HL-60 (cell line): ENCODE results near the gene CLTA.

Experiments
- DNase-seq, 2 experiments: peaks; one replicate each; pipeline ENCODE4 v3.0.0-alpha.2; 2010 to 2020; ENCODE audit warnings: low read depth in 1 of 2, low spot score in 1 of 2
- H3K27ac ChIP-seq: fragments of 250-450 bp; sonication (Bioruptor Pico); replicated peaks from 2 replicates; pipeline ENCODE4 v1.5.1; 2020; ENCODE audit warnings: mild to moderate bottlenecking, moderate library complexity
- H3K27me3 ChIP-seq: fragments of 250-450 bp; sonication (Bioruptor Pico); 2 replicates; pipeline ENCODE4 v1.5.1; 2021; ENCODE audit warnings: mild to moderate bottlenecking, moderate library complexity; ENCODE audit not compliant: insufficient read depth, poor library complexity, severe bottlenecking
- H3K4me3 ChIP-seq: replicated peaks from 2 replicates; pipeline ENCODE4 v1.5.1; 2011; ENCODE audit warnings: mild to moderate bottlenecking, control low read depth, low read length; ENCODE audit not compliant: insufficient read depth
- GABPA ChIP-seq: IDR thresholded peaks from 2 replicates; pipeline ENCODE4 v1.6.1; 2012; ENCODE audit warnings: low read depth
- POLR2AphosphoS5 ChIP-seq: IDR thresholded peaks from 2 replicates; pipeline ENCODE4 v1.6.1; 2012; ENCODE audit warnings: low read depth
- SPI1 ChIP-seq: IDR thresholded peaks from 2 replicates; pipeline ENCODE4 v1.6.1; 2012; ENCODE audit warnings: low read depth, mild to moderate bottlenecking, borderline replicate concordance
- TF ChIP-seq, protein P1 (sequence below): IDR thresholded peaks from one replicate; pipeline ENCODE4 v1.5.1; 2011; ENCODE audit warnings: low read length, control low read depth, inconsistent platforms; ENCODE audit not compliant: insufficient read depth
- TF ChIP-seq, protein P2 (sequence below): IDR thresholded peaks from 2 replicates; pipeline ENCODE4 v1.6.1; 2012; ENCODE audit warnings: low read depth; ENCODE audit not compliant: insufficient replicate concordance

CLTA gene

GRCh38 chr9:36208521-36209253 lies 18.0 kb downstream of the CLTA start:
- no peak for TF ChIP-seq GABPA
- no peak for TF ChIP-seq POLR2AphosphoS5
- TF ChIP-seq, protein P1, sequence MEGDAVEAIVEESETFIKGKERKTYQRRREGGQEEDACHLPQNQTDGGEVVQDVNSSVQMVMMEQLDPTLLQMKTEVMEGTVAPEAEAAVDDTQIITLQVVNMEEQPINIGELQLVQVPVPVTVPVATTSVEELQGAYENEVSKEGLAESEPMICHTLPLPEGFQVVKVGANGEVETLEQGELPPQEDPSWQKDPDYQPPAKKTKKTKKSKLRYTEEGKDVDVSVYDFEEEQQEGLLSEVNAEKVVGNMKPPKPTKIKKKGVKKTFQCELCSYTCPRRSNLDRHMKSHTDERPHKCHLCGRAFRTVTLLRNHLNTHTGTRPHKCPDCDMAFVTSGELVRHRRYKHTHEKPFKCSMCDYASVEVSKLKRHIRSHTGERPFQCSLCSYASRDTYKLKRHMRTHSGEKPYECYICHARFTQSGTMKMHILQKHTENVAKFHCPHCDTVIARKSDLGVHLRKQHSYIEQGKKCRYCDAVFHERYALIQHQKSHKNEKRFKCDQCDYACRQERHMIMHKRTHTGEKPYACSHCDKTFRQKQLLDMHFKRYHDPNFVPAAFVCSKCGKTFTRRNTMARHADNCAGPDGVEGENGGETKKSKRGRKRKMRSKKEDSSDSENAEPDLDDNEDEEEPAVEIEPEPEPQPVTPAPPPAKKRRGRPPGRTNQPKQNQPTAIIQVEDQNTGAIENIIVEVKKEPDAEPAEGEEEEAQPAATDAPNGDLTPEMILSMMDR: no peak
- TF ChIP-seq, protein P2, sequence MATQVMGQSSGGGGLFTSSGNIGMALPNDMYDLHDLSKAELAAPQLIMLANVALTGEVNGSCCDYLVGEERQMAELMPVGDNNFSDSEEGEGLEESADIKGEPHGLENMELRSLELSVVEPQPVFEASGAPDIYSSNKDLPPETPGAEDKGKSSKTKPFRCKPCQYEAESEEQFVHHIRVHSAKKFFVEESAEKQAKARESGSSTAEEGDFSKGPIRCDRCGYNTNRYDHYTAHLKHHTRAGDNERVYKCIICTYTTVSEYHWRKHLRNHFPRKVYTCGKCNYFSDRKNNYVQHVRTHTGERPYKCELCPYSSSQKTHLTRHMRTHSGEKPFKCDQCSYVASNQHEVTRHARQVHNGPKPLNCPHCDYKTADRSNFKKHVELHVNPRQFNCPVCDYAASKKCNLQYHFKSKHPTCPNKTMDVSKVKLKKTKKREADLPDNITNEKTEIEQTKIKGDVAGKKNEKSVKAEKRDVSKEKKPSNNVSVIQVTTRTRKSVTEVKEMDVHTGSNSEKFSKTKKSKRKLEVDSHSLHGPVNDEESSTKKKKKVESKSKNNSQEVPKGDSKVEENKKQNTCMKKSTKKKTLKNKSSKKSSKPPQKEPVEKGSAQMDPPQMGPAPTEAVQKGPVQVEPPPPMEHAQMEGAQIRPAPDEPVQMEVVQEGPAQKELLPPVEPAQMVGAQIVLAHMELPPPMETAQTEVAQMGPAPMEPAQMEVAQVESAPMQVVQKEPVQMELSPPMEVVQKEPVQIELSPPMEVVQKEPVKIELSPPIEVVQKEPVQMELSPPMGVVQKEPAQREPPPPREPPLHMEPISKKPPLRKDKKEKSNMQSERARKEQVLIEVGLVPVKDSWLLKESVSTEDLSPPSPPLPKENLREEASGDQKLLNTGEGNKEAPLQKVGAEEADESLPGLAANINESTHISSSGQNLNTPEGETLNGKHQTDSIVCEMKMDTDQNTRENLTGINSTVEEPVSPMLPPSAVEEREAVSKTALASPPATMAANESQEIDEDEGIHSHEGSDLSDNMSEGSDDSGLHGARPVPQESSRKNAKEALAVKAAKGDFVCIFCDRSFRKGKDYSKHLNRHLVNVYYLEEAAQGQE: no peak
- TF ChIP-seq SPI1: no peak
- Histone ChIP-seq H3K4me3 (no peak overlapping the region), H3K27ac (no peak overlapping the region), H3K27me3 (no peaks in the 10 kb centered on the region)
- no peak for DNase-seq

DNA sequence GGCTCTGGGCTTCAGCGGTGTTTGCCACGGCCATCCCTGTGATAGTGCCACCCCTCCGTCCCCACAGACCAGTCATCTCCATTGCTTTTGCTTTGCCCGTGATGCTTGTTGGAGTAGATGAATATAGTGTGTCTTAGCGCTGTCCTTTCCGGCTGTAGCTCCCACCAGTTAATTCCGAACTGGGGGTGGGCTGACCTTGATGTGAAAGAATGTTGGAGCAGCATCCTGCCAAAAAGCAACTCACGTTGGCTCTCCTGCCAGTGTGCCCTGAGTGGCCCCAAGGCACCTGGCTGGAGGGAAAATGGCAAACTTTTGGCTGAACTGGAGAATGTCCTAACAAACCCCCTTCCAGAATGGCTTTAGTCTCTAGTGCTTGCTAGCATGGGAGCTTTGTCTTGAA lies 20.0 kb downstream of the CLTA start:
- no peak for DNase-seq
- TF ChIP-seq GABPA (no peak), SPI1 (no peak), POLR2AphosphoS5 (no peak)
- TF ChIP-seq, protein P1: no peak
- TF ChIP-seq, protein P2: no peak
- Histone ChIP-seq H3K27me3 (no peaks in the 10 kb centered on the region), H3K4me3 (no peak overlapping the region), H3K27ac (no peak overlapping the region)

- Histone ChIP-seq H3K27me3 (no peaks in the 10 kb centered on the region), H3K4me3 (no peak overlapping the region), H3K27ac (no peak overlapping the region)
- no peak for DNase-seq
- TF ChIP-seq, protein P1: no peak
- TF ChIP-seq POLR2AphosphoS5: no peak
- TF ChIP-seq, protein P2: no peak
- TF ChIP-seq GABPA: no peak
- no peak for TF ChIP-seq SPI1
Observed at GRCh38 chr9:36211510-36211909, 20.8 kb downstream of the CLTA start.
